ENCODE data around the gene SYT2. TPM values are rescaled to one million over a fixed set of nuclear protein-coding genes. Genes with fewer than 3 reads are reported as not detected.
"Not testable (repeated sequence)": the region's sequence is repeated elsewhere in the genome, so short reads cannot be mapped to it uniquely, and the experiment has no call there.

Gene SYT2
- total RNA-seq, 1 donor: not detected

- TF ChIP-seq CTCF (IDR thresholded peaks at IDR 0.05; ENCODE audit: insufficient read depth, low read depth, low read length): no peak
- no peak overlapping the region for H3K4me3 ChIP-seq (ENCODE audit: low read depth, low read length)
- peak; percentile 90 for DNase-seq (ENCODE audit: low read depth)
These were observed 125.3 kb downstream of the SYT2 start for GRCh38 chr1:202584707-202585589.

- H3K4me3 ChIP-seq (ENCODE audit: low read depth, low read length); DNase-seq (ENCODE audit: low read depth): not testable (repeated sequence)
These were observed 127.9 kb downstream of the SYT2 start for GRCh38 chr1:202582350-202582749.

- no peak overlapping the region for H3K4me3 ChIP-seq (ENCODE audit: low read depth, low read length)
- TF ChIP-seq CTCF (IDR thresholded peaks at IDR 0.05; ENCODE audit: insufficient read depth, low read depth, low read length): no peak
- DNase-seq (ENCODE audit: low read depth): no peak
These were observed 129.6 kb downstream of the SYT2 start for GRCh38 chr1:202580619-202581018.

GRCh38 chr1:202579806-202580205, 130.4 kb downstream of the SYT2 start:
- H3K4me3 ChIP-seq (ENCODE audit: low read depth, low read length): no peak overlapping the region
- no peak for TF ChIP-seq CTCF (IDR thresholded peaks at IDR 0.05; ENCODE audit: insufficient read depth, low read depth, low read length)
- peak; percentile 86 for DNase-seq (ENCODE audit: low read depth)

GRCh38 chr1:202578565-202578964, 131.7 kb downstream of the SYT2 start:
- peak; percentile 70 for DNase-seq (ENCODE audit: low read depth)
- no peak overlapping the region for H3K4me3 ChIP-seq (ENCODE audit: low read depth, low read length)
- TF ChIP-seq CTCF (IDR thresholded peaks at IDR 0.05; ENCODE audit: insufficient read depth, low read depth, low read length): no peak

GRCh38 chr1:202578001-202578504, 132.2 kb downstream of the SYT2 start:
- no peak overlapping the region for H3K4me3 ChIP-seq (ENCODE audit: low read depth, low read length)
- DNase-seq (ENCODE audit: low read depth): peak; percentile 81
- no peak for TF ChIP-seq CTCF (IDR thresholded peaks at IDR 0.05; ENCODE audit: insufficient read depth, low read depth, low read length)

GRCh38 chr1:202577381-202577780, 132.9 kb downstream of the SYT2 start:
- peak; percentile 37 for DNase-seq (ENCODE audit: low read depth)
- no peak for TF ChIP-seq CTCF (IDR thresholded peaks at IDR 0.05; ENCODE audit: insufficient read depth, low read depth, low read length)
- H3K4me3 ChIP-seq (ENCODE audit: low read depth, low read length): no peak overlapping the region
